Omental fat pad (tissue), 4 donors: ENCODE results near the gene KIF3A. TPM values are rescaled to one million over a fixed set of nuclear protein-coding genes. Genes with fewer than 3 reads are reported as not detected.

Source experiments
- ATAC-seq: fragments of 150-250 bp; one replicate; pipeline ENCODE4 v1.9.1; 2016; ENCODE audit warnings: mild to moderate bottlenecking, moderate library complexity; ENCODE audit not compliant: low FRiP score
- DNase-seq: peaks from one replicate; pipeline ENCODE4 v3.0.0-alpha.2; 2019; ENCODE audit warnings: low spot score
- total RNA-seq, 4 donors: library from RNA; depleted of rRNA; stranded (reverse); fragments of >200 nt; gene quantifications; one replicate each; pipeline ENCODE4 v1.1.0, GENCODE V29; 2016
- TF ChIP-seq, protein P1 (sequence below), 3 donors: fragments of 450-650 bp; IDR thresholded peaks; one replicate each; pipeline ENCODE4 v1.5.1; 2016 to 2017; ENCODE audit warnings: antibody characterized with exemption in 3 of 3, mild to moderate bottlenecking in 3 of 3, moderate library complexity in 2 of 3

Gene KIF3A
- total RNA-seq, 4 donors from 2014 or later, result 4.4 to 10.4 (median 5.9) TPM

DNA sequence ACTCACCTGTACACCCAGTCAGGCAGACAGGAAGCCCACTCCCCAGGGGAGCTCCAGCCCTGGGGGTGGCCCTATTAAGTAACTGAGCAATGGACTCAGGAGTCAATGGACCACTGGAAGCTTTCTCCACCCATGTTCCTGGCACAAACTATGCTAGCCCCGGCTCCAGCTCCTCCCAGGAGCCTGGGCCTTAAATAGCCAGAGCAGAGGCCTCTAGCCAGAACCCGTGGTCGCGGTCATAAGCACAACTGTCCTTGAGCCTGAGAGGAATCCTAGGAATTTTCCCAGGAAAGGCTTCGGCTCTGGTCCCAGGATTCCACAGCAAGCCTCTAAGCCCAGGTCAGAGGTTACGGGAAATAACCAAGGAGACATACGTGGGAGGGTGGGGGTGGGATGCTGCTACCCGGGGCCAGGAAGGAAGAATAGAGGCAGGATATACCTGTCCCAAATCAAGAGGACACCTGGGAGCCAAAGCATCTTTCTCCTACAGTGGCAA is 34.2 kb upstream of the KIF3A start:
- TF ChIP-seq, protein P1, sequence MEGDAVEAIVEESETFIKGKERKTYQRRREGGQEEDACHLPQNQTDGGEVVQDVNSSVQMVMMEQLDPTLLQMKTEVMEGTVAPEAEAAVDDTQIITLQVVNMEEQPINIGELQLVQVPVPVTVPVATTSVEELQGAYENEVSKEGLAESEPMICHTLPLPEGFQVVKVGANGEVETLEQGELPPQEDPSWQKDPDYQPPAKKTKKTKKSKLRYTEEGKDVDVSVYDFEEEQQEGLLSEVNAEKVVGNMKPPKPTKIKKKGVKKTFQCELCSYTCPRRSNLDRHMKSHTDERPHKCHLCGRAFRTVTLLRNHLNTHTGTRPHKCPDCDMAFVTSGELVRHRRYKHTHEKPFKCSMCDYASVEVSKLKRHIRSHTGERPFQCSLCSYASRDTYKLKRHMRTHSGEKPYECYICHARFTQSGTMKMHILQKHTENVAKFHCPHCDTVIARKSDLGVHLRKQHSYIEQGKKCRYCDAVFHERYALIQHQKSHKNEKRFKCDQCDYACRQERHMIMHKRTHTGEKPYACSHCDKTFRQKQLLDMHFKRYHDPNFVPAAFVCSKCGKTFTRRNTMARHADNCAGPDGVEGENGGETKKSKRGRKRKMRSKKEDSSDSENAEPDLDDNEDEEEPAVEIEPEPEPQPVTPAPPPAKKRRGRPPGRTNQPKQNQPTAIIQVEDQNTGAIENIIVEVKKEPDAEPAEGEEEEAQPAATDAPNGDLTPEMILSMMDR (IDR thresholded peaks at IDR 0.05), result no peak
- no peak for ATAC-seq
- no peak for DNase-seq

DNA sequence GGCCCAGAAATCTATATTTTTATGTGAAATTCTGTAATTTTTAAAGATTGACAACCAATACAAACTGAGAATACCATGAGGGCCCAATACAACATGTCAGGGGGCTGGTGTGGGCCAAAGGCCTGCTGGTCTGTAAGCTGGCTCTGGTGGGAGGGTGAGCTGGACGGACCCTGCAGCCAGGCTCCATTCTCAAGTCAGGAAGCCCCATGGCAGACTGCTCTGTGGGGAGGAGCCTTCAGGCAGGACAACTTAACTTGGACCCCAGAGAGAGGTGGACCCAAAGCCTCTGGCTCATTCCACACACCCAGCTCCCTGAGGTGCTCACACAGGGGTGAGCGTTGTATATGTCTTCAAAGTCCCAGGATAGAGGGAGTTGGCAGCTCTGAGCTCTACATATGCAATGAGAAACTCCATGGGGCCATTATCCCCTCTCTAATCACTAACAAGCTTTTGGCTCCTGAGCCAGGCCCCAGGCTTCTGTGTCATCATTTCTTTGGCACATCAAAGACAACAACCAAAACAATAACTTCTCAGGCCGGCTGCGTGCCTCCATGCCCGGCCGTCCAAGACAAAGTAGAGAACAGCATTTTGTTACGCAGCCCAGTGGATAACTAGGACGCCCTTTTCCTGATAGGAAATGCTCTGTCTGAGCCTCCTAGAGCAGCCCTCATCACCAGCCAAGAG is 33.3 kb upstream of the KIF3A start:
- ATAC-seq, result no peak
- no peak for DNase-seq
- TF ChIP-seq, protein P1 (IDR thresholded peaks at IDR 0.05), result no peak

DNA sequence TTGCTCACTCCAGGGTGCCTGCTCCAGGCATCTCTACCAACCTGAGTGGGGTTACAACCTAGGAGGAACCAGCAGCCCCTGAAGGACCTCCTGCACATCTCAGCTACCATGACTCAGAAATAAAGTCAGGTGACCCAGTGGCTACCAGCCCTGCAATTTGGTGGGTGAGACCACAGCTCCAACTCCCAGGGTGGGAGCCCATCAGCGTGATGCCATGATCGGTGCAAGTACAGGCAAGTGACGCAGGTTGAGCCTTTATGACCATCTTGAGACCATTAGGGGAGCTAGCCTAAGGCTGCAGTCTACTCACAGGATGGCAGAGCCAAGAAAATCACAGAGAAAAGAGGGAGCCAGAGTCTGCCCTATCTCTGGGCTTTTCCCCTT is 31.1 kb upstream of the KIF3A start:
- TF ChIP-seq, protein P1 (IDR thresholded peaks at IDR 0.05), result no peak
- DNase-seq (no peak), ATAC-seq (no peak)

DNA sequence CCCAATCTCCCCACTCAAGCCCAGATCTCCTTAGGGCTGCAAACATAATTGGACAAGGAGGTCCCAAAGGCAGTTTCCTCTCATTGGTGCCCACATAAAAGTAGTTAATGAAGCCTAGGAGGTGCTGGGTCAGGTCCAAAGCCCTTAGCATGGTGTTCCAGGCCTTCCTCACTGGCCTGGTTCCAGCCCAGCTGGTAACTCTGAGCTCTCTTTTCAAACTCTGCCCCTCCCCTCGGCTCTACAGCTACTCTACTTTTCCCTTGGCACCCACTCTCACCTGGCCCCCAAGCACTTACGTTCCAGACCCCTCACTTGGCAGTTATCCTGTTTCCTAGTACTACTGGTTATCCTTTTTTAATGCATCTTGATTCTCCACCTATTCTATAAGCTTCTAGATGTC is 29.8 kb upstream of the KIF3A start:
- TF ChIP-seq, protein P1 (IDR thresholded peaks at IDR 0.05), result no peak
- DNase-seq (no peak), ATAC-seq (no peak)

DNA sequence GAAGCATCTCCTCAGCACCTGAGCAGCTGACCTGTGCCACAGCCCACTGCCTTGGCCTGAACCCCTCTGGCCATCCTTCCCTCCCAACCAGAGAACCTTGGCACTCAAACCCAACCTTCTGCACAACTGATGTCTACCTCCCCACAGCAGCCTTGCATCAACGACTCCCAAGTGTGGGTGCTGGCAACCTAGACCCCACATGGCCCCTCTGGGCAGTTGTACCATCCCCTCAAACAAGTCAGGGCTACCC is 29.4 kb upstream of the KIF3A start:
- TF ChIP-seq, protein P1 (IDR thresholded peaks at IDR 0.05), result no peak
- DNase-seq (no peak), ATAC-seq (no peak)

DNA sequence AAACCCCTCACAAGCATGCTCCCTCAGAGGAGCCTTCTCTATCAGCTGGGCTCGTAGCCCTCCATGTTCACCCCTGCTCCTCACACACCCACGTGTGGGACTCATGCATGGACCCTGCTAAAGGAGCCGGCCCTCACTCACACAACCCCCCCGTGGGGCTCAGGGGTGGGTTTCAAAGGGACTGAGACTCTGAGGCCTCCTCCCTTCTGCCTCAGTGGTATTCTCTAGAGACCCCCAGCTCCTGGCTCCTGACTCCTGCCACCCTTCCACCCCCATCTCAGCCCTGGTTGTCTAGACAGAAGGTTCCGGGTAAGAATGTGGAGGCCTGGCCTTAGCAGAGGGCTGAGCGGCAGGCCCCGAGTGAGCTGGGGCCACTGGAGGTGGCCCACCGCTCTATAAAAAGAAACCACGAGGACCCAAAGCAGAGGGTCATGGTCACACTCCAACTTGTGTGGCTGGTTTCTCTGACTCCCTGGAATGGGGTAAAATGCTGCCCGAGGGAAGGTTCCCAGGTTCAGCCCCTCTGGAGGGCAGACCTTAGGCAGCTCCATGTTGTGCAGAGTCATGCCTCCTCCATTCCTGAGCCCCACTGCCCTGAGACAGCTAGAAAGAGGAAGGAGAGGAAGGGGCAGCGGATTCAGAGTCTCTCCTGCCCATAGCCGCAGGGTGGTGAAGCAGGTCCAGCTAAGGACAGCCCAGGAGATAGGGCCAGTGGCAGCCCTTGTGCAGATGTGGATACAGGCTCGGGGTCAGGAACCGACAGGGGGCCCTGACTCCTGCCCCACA is 28.9 kb upstream of the KIF3A start:
- DNase-seq (no peak), ATAC-seq (no peak)
- TF ChIP-seq, protein P1 (IDR thresholded peaks at IDR 0.05), result no peak
